ENCODE data around the gene RPS27L.

RPS27L gene

DNA sequence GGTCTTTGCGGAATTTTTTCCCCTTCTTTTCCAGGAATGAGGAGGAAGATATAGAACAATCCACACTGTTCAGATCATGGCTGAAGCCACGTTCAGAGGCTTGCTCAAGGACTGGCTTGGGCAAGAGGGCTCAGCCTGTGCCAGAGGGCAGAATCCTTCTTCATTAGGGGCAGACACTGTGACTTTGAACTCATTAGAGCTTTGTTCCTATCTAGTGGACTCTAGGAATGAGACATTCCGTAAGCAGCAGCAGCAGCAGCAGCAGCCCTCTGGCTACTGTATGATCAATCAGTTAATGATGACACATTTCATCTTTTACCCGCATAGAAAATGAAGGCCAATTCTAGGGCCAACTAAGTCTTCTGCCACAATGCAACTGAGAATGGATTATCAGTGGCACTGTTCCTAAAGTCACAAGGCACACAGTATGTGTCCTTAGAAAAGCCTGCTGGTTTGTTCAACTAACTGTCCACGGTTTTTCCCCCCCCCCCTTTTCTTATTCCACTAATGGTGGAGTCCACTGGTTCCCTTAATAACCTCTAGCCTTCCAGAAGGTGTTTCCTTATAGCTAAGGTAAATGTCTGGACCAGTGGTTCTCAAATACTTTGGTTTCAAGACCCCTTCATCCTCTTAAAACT is 30.4 kb upstream of the RPS27L start:
- CTCF ChIA-PET, result no interaction called here
- Histone ChIP-seq H3K9me3 (ENCODE audit: control insufficient read depth, insufficient read depth, low read depth, low read length) (no peaks in the 10 kb centered on the region), H3K27ac (ENCODE audit: extremely low read depth, low read depth, low read length) (no peak overlapping the region), H3K4me1 (ENCODE audit: control insufficient read depth, insufficient read depth, low read length) (no peaks in the 10 kb centered on the region), H3K36me3 (ENCODE audit: control insufficient read depth in 2 of 2, insufficient read depth in 1 of 2, low read length in 2 of 2) (no peaks in the 10 kb centered on the region), H3K4me3 (ENCODE audit: low read depth, low read length) (no peak overlapping the region)
- POLR2A ChIA-PET, result no interaction called here
- TF ChIP-seq, protein P1, sequence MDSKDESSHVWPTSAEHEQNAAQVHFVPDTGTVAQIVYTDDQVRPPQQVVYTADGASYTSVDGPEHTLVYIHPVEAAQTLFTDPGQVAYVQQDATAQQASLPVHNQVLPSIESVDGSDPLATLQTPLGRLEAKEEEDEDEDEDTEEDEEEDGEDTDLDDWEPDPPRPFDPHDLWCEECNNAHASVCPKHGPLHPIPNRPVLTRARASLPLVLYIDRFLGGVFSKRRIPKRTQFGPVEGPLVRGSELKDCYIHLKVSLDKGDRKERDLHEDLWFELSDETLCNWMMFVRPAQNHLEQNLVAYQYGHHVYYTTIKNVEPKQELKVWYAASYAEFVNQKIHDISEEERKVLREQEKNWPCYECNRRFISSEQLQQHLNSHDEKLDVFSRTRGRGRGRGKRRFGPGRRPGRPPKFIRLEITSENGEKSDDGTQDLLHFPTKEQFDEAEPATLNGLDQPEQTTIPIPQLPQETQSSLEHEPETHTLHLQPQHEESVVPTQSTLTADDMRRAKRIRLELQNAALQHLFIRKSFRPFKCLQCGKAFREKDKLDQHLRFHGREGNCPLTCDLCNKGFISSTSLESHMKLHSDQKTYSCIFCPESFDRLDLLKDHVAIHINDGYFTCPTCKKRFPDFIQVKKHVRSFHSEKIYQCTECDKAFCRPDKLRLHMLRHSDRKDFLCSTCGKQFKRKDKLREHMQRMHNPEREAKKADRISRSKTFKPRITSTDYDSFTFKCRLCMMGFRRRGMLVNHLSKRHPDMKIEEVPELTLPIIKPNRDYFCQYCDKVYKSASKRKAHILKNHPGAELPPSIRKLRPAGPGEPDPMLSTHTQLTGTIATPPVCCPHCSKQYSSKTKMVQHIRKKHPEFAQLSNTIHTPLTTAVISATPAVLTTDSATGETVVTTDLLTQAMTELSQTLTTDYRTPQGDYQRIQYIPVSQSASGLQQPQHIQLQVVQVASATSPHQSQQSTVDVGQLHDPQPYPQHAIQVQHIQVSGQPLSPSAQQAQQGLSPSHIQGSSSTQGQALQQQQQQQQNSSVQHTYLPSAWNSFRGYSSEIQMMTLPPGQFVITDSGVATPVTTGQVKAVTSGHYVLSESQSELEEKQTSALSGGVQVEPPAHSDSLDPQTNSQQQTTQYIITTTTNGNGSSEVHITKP (tag by site-specific recombination; IDR thresholded peaks at IDR 0.05), result peak; percentile 74
- no peak for TF ChIP-seq ZNF701 (tag by site-specific recombination; IDR thresholded peaks at IDR 0.05)

DNA sequence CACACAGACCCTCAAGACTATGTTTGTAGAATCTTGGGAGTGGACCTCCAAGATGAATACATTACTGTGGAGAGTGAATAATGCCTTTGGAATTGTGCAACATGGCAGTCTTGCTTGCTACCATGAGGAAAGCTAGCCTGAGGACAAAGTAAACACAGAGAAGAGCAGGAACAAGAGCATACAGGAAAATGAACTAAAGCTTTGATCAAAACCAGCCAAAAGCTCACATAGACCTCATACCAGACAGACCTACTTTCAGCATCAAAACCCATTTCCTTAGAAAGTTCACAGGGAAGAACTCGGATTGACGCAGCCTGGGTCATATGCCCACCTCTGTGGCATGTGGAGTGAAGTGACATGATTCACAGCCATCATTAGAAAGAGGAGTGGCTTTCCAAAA is 28.8 kb upstream of the RPS27L start:
- H3K4me1 ChIP-seq (ENCODE audit: control insufficient read depth, insufficient read depth, low read length), result no peaks in the 10 kb centered on the region
- CTCF ChIA-PET, result no interaction called here
- POLR2A ChIA-PET, result no interaction called here
- no peaks in the 10 kb centered on the region for H3K36me3 ChIP-seq (ENCODE audit: control insufficient read depth in 2 of 2, insufficient read depth in 1 of 2, low read length in 2 of 2)
- H3K27ac ChIP-seq (ENCODE audit: extremely low read depth, low read depth, low read length), result no peak overlapping the region
- TF ChIP-seq ZNF610 (tag by site-specific recombination; IDR thresholded peaks at IDR 0.05; ENCODE audit: borderline replicate concordance) (no peak), YY1 (tag by site-specific recombination; IDR thresholded peaks at IDR 0.05) (no peak), ZNF76 (tag by site-specific recombination; IDR thresholded peaks at IDR 0.05; ENCODE audit: borderline replicate concordance, low read depth) (no peak), ZNF335 (tag by site-specific recombination; conservative IDR thresholded peaks at IDR 0.05) (no peak), ZNF223 (tag by site-specific recombination; IDR thresholded peaks at IDR 0.05) (no peak), ZFP3 (tag by site-specific recombination; IDR thresholded peaks at IDR 0.05; ENCODE audit: low read depth) (no peak), ZNF677 (tag by site-specific recombination; IDR thresholded peaks at IDR 0.05) (no peak), ZNF529 (tag by site-specific recombination; IDR thresholded peaks at IDR 0.05; ENCODE audit: insufficient replicate concordance) (no peak), ZNF214 (tag by site-specific recombination; IDR thresholded peaks at IDR 0.05; ENCODE audit: borderline replicate concordance) (no peak), ZNF248 (tag by site-specific recombination; IDR thresholded peaks at IDR 0.05) (no peak), ZXDB (tag by site-specific recombination; IDR thresholded peaks at IDR 0.05) (no peak)
- TF ChIP-seq, protein P2, sequence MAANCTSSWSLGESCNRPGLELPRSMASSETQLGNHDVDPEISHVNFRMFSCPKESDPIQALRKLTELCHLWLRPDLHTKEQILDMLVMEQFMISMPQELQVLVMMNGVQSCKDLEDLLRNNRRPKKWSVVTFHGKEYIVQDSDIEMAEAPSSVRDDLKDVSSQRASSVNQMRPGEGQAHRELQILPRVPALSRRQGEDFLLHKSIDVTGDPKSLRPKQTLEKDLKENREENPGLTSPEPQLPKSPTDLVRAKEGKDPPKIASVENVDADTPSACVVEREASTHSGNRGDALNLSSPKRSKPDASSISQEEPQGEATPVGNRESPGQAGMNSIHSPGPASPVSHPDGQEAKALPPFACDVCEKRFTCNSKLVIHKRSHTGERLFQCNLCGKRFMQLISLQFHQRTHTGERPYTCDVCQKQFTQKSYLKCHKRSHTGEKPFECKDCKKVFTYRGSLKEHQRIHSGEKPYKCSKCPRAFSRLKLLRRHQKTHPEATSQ (tag by site-specific recombination; IDR thresholded peaks at IDR 0.05), result no peak
- TF ChIP-seq, protein P3, sequence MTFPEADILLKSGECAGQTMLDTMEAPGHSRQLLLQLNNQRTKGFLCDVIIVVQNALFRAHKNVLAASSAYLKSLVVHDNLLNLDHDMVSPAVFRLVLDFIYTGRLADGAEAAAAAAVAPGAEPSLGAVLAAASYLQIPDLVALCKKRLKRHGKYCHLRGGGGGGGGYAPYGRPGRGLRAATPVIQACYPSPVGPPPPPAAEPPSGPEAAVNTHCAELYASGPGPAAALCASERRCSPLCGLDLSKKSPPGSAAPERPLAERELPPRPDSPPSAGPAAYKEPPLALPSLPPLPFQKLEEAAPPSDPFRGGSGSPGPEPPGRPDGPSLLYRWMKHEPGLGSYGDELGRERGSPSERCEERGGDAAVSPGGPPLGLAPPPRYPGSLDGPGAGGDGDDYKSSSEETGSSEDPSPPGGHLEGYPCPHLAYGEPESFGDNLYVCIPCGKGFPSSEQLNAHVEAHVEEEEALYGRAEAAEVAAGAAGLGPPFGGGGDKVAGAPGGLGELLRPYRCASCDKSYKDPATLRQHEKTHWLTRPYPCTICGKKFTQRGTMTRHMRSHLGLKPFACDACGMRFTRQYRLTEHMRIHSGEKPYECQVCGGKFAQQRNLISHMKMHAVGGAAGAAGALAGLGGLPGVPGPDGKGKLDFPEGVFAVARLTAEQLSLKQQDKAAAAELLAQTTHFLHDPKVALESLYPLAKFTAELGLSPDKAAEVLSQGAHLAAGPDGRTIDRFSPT (tag by site-specific recombination; IDR thresholded peaks at IDR 0.05), result no peak
- TF ChIP-seq, protein P4, sequence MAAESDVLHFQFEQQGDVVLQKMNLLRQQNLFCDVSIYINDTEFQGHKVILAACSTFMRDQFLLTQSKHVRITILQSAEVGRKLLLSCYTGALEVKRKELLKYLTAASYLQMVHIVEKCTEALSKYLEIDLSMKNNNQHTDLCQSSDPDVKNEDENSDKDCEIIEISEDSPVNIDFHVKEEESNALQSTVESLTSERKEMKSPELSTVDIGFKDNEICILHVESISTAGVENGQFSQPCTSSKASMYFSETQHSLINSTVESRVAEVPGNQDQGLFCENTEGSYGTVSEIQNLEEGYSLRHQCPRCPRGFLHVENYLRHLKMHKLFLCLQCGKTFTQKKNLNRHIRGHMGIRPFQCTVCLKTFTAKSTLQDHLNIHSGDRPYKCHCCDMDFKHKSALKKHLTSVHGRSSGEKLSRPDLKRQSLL (tag by site-specific recombination; IDR thresholded peaks at IDR 0.05), result no peak
- H3K4me3 ChIP-seq (ENCODE audit: low read depth, low read length), result no peak overlapping the region
- no peaks in the 10 kb centered on the region for H3K9me3 ChIP-seq (ENCODE audit: control insufficient read depth, insufficient read depth, low read depth, low read length)

Data from HEK293 (cell line).